Peyer's patch (tissue), 4 donors: ENCODE data around the gene SRC. TPM values are rescaled to one million over a fixed set of nuclear protein-coding genes. Genes with fewer than 3 reads are reported as not detected.

Experiments
- DNase-seq, 3 donors: peaks; one replicate each; pipeline ENCODE4 v3.0.0-alpha.2; 2017 to 2019
- H3K27ac ChIP-seq, 4 donors: fragments of 200-600 bp; sonication (generic); one replicate each; pipeline ENCODE4 v1.5.1; 2016 to 2019
- H3K27me3 ChIP-seq, 2 donors: fragments of 200-600 bp; sonication (generic); one replicate each; pipeline ENCODE4 v1.5.1; 2019
- H3K36me3 ChIP-seq, 3 donors: fragments of 200-600 bp; sonication (generic); one replicate each; pipeline ENCODE4 v1.5.1; 2016 to 2019
- H3K4me1 ChIP-seq, 4 donors: fragments of 200-600 bp; sonication (generic); one replicate each; pipeline ENCODE4 v1.5.1; 2016 to 2019
- H3K4me3 ChIP-seq, 4 donors: fragments of 200-600 bp; sonication (generic); 1 replicate in 3 of 4; 2 replicates in 1 of 4; pipeline ENCODE4 v1.5.1; 2016 to 2019; ENCODE audit warnings: mild to moderate bottlenecking in 1 of 4
- H3K9me3 ChIP-seq, 4 donors: fragments of 200-600 bp; sonication (generic); one replicate each; pipeline ENCODE4 v1.5.1; 2016 to 2019; ENCODE audit warnings: mild to moderate bottlenecking in 1 of 4
- CTCF ChIP-seq, 6 experiments: fragments of 450-650 bp in 4 of 6; fragments of 200-600 bp in 2 of 6; sonication (generic) in 1 of 6; IDR thresholded peaks; one replicate each; pipeline ENCODE4 v1.5.1; 2017 to 2019; ENCODE audit warnings: antibody characterized with exemption in 6 of 6, mild to moderate bottlenecking in 3 of 6, moderate library complexity in 1 of 6
- POLR2A ChIP-seq, 2 donors: fragments of 450-650 bp; IDR thresholded peaks; one replicate each; pipeline ENCODE4 v1.5.1; 2017; ENCODE audit warnings: antibody characterized with exemption in 2 of 2, mild to moderate bottlenecking in 2 of 2, moderate library complexity in 2 of 2
- total RNA-seq, 4 donors: library from RNA; depleted of rRNA; stranded (reverse); fragments of >200 nt; gene quantifications; one replicate each; pipeline ENCODE4 v1.1.0, GENCODE V29; 2016

The SRC gene
- total RNA-seq, 4 donors from 2014 or later, result 85.8 to 187 (median 146) TPM

GRCh38 chr20:37430044-37430443, 84.1 kb downstream of the SRC start:
- no peak overlapping the region for H3K27ac ChIP-seq
- H3K36me3 ChIP-seq, result no peaks in the 10 kb centered on the region
- DNase-seq, result no peak
- TF ChIP-seq CTCF (IDR thresholded peaks at IDR 0.05), result no peak
- H3K27me3 ChIP-seq, result no peaks in the 10 kb centered on the region
- H3K9me3 ChIP-seq, result no peaks in the 10 kb centered on the region
- H3K4me3 ChIP-seq, result no peak overlapping the region
- H3K4me1 ChIP-seq, result no peaks in the 10 kb centered on the region

GRCh38 chr20:37430778-37431460, 85.0 kb downstream of the SRC start:
- H3K36me3 ChIP-seq, result no peaks in the 10 kb centered on the region
- TF ChIP-seq POLR2A (IDR thresholded peaks at IDR 0.05) (no peak), CTCF (IDR thresholded peaks at IDR 0.05) (no peak)
- no peak overlapping the region for H3K27ac ChIP-seq
- no peak for DNase-seq
- H3K4me1 ChIP-seq, result no peaks in the 10 kb centered on the region
- no peak overlapping the region for H3K4me3 ChIP-seq
- no peaks in the 10 kb centered on the region for H3K27me3 ChIP-seq
- H3K9me3 ChIP-seq, result no peaks in the 10 kb centered on the region

- H3K4me3 ChIP-seq, result no peak overlapping the region
- no peak for DNase-seq
- H3K9me3 ChIP-seq, result no peaks in the 10 kb centered on the region
- no peaks in the 10 kb centered on the region for H3K4me1 ChIP-seq
- no peaks in the 10 kb centered on the region for H3K36me3 ChIP-seq
- no peaks in the 10 kb centered on the region for H3K27me3 ChIP-seq
- no peak overlapping the region for H3K27ac ChIP-seq
- TF ChIP-seq CTCF (IDR thresholded peaks at IDR 0.05), result no peak
- no peak for TF ChIP-seq POLR2A (IDR thresholded peaks at IDR 0.05)
Measured at GRCh38 chr20:37431786-37432185, 85.8 kb downstream of the SRC start.

GRCh38 chr20:37432606-37433005, 86.7 kb downstream of the SRC start:
- H3K27ac ChIP-seq, result no peak overlapping the region
- DNase-seq, result peak in 1 of 3 donors; percentile 15
- H3K27me3 ChIP-seq, result no peaks in the 10 kb centered on the region
- H3K4me1 ChIP-seq, result no peaks in the 10 kb centered on the region
- TF ChIP-seq CTCF (IDR thresholded peaks at IDR 0.05) (no peak), POLR2A (IDR thresholded peaks at IDR 0.05) (no peak)
- H3K36me3 ChIP-seq, result no peaks in the 10 kb centered on the region
- H3K4me3 ChIP-seq, result no peak overlapping the region
- H3K9me3 ChIP-seq, result no peaks in the 10 kb centered on the region

- H3K4me1 ChIP-seq, result no peaks in the 10 kb centered on the region
- DNase-seq, result peak in 1 of 3 donors; percentile 14
- no peaks in the 10 kb centered on the region for H3K9me3 ChIP-seq
- no peak overlapping the region for H3K4me3 ChIP-seq
- H3K27me3 ChIP-seq, result no peaks in the 10 kb centered on the region
- no peak overlapping the region for H3K27ac ChIP-seq
- H3K36me3 ChIP-seq, result no peaks in the 10 kb centered on the region
- no peak for TF ChIP-seq CTCF (IDR thresholded peaks at IDR 0.05)
- no peak for TF ChIP-seq POLR2A (IDR thresholded peaks at IDR 0.05)
Measured at GRCh38 chr20:37435607-37436006, 89.7 kb downstream of the SRC start.
